Body of pancreas (tissue), 4 donors: ENCODE data around the gene TMEM89. TPM values are rescaled to one million over a fixed set of nuclear protein-coding genes. Genes with fewer than 3 reads are reported as not detected.

Experiments
- ATAC-seq: fragments of 150-250 bp; one replicate; pipeline ENCODE4 v1.9.1; 2016
- DNase-seq, 4 donors: peaks; one replicate each; pipeline ENCODE4 v3.0.0-alpha.2; 2019
- H3K27ac ChIP-seq, 4 donors: fragments of 200-600 bp; sonication (generic); 1 replicate in 3 of 4; 2 replicates in 1 of 4; pipeline versions ENCODE4 v1.5.1 to v1.6.1; 2016 to 2019; ENCODE audit warnings: mild to moderate bottlenecking in 1 of 4, mixed read lengths in 1 of 4, moderate library complexity in 1 of 4
- H3K27me3 ChIP-seq, 2 donors: fragments of 200-600 bp; sonication (generic); one replicate each; pipeline ENCODE4 v1.6.0; 2016; ENCODE audit warnings: mild to moderate bottlenecking in 1 of 2
- H3K36me3 ChIP-seq, 2 donors: fragments of 200-600 bp; sonication (generic); replicated peaks in 1 of 2; 2 replicates each; pipeline ENCODE4 v1.5.1; 2016; ENCODE audit warnings: low read depth in 2 of 2; ENCODE audit not compliant: insufficient read depth in 1 of 2
- H3K4me1 ChIP-seq: fragments of 200-600 bp; sonication (generic); one replicate; pipeline ENCODE4 v1.6.0; 2016
- H3K4me3 ChIP-seq, 2 donors: fragments of 200-600 bp; sonication (generic); 1 replicate in 1 of 2; 2 replicates in 1 of 2; pipeline ENCODE4 v1.5.1; 2016 to 2019
- H3K9me3 ChIP-seq, 3 donors: fragments of 200-600 bp; sonication (generic); 1 replicate in 2 of 3; 2 replicates in 1 of 3; pipeline ENCODE4 v1.5.1; 2016
- POLR2A ChIP-seq, 3 donors: fragments of 450-650 bp; IDR thresholded peaks; one replicate each; pipeline ENCODE4 v1.6.1; 2016; ENCODE audit warnings: antibody characterized with exemption in 3 of 3, mild to moderate bottlenecking in 2 of 3
- WGBS, 2 donors: methylation state at CpG; one replicate each; pipeline ENCODE4 v1.1.5; 2017; 5-methylcytosine and 5-hydroxymethylcytosine counted together
- intact Hi-C: fragments of 100-400 bp; cut with DNase I; formaldehyde crosslinking; loops from one replicate; pipeline ENCODE4 v1.15.1; 2023
- total RNA-seq, 2 donors: library from RNA; depleted of rRNA; stranded (reverse); fragments of >200 nt; gene quantifications; one replicate each; pipeline ENCODE4 v1.1.0, GENCODE V29; 2016
- TF ChIP-seq, protein P1 (sequence below), 7 experiments: fragments of 450-650 bp in 4 of 7; fragments of 200-600 bp in 3 of 7; sonication (generic) in 3 of 7; IDR thresholded peaks; one replicate each; pipeline ENCODE4 v1.5.1; 2016 to 2019; ENCODE audit warnings: antibody characterized with exemption in 7 of 7

The TMEM89 gene
- total RNA-seq = not detected

- Histone ChIP-seq H3K27ac (no peak within 1 kb of the TSS), H3K4me1 (peaks cover 21% of the 10 kb centered on the region), H3K9me3 (peaks cover 0 to 7% (median 0%) of the 10 kb centered on the region in 3 donors), H3K27me3 (no peaks in the 10 kb centered on the region), H3K36me3 (peaks cover 0 to 2% of the 10 kb centered on the region in 2 donors), H3K4me3 (no peak within 1 kb of the TSS)
- WGBS, 2 donors = 87 to 100% methylated on average over 2 to 18 of the region's 19 CpGs
- intact Hi-C loops = no loop called here
- DNase-seq (no peak), ATAC-seq (no peak)
- TF ChIP-seq, protein P1, sequence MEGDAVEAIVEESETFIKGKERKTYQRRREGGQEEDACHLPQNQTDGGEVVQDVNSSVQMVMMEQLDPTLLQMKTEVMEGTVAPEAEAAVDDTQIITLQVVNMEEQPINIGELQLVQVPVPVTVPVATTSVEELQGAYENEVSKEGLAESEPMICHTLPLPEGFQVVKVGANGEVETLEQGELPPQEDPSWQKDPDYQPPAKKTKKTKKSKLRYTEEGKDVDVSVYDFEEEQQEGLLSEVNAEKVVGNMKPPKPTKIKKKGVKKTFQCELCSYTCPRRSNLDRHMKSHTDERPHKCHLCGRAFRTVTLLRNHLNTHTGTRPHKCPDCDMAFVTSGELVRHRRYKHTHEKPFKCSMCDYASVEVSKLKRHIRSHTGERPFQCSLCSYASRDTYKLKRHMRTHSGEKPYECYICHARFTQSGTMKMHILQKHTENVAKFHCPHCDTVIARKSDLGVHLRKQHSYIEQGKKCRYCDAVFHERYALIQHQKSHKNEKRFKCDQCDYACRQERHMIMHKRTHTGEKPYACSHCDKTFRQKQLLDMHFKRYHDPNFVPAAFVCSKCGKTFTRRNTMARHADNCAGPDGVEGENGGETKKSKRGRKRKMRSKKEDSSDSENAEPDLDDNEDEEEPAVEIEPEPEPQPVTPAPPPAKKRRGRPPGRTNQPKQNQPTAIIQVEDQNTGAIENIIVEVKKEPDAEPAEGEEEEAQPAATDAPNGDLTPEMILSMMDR (IDR thresholded peaks at IDR 0.05) = no peak
- TF ChIP-seq POLR2A (IDR thresholded peaks at IDR 0.05) = no peak
These were observed at the start of gene TMEM89 for GRCh38 chr3:48621461-48621869. TMEM89 (minus strand) TSS chr3:48621769; CDS start chr3:48621756, 13 bp downstream.

- Histone ChIP-seq H3K4me3 (no peak overlapping the region), H3K4me1 (peaks cover 29% of the 10 kb centered on the region), H3K36me3 (no peaks in the 10 kb centered on the region), H3K27me3 (peaks cover 0 to 14% of the 10 kb centered on the region in 2 donors), H3K27ac (no peak overlapping the region), H3K9me3 (no peaks in the 10 kb centered on the region)
- 85 to 93% methylated on average over 4 of the region's 4 CpGs for WGBS, 2 donors
- DNase-seq (no peak), ATAC-seq (no peak)
- intact Hi-C loops = no loop called here
- TF ChIP-seq, protein P1 (IDR thresholded peaks at IDR 0.05) = no peak
- TF ChIP-seq POLR2A (IDR thresholded peaks at IDR 0.05) = no peak
These were observed 43.4 kb upstream of the TMEM89 start for GRCh38 chr3:48664929-48665328.

DNA sequence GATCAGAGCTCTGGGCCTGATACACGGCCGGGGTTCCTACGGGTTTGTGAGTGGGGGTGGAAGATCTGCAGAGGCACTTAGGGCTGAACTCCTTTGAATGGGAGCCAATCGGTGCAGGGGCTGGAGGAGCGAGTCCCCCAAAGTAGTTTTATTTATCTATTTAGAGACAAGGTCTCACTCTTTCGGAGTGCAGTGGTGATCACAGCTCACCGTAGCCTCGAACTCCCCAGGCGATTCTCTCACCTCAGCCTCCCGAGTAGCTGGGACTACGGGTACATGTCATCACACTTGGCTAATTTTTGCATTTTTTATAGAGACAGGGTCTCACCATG, 42.7 kb upstream of the TMEM89 start:
- Histone ChIP-seq H3K27me3 (peaks cover 0 to 14% of the 10 kb centered on the region in 2 donors), H3K4me3 (no peak overlapping the region)

DNA sequence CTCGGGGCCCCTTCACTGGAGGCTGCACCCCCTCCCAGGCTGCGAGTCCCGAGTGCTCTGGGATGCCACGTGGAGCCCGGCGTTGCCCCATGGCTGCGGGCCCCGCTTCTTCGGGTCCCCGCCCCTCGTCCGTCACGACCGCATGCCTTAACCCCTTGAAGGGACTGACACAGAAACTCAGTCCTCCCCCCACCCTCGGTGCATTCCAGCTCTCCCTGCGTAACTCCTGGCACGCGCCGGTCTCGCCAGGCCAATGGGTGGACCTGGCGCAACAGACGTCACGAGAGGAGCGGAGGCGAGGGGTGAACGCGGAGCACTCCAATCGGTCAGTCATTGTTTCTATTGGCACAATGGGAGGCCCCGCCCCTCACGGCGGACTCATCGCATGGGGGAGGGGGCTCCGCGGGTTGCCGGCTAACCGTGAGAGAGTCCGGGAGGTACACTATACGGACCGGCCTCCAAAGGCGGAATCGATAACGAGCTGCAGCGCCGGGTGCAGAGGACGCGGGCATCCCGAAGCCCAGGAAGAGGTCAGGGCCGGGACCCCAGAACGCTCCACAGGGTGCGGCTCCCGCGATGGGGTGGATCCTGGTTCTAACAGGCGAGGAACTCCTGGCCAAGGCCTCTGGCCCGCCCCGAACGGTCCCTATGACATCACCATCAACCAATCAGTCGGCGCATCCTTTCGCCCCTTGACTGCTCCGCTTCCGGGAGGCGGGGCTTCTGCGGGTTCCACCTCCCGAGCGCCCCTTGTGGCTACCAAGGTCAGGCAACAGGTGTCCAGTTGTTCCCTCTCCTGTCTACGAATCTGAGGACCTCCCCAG, 42.1 kb upstream of the TMEM89 start:
- 2 to 3% methylated on average over 28 to 66 of the region's 66 CpGs for WGBS, 2 donors
- H3K27me3 ChIP-seq = peaks cover 0 to 14% of the 10 kb centered on the region in 2 donors
- peak overlapping the region in 2 of 4 donors; percentile 54 to 57 for H3K27ac ChIP-seq
- no peaks in the 10 kb centered on the region for H3K36me3 ChIP-seq
- intact Hi-C loops = no loop called here
- ATAC-seq = peak; percentile 81
- peak; percentile 81 to 90 (median 86) for DNase-seq
- TF ChIP-seq POLR2A (IDR thresholded peaks at IDR 0.05) = peak; percentile 10 to 47 (median 41)
- TF ChIP-seq, protein P1 (IDR thresholded peaks at IDR 0.05) = peak in 6 of 7 experiments; percentile 29 to 52 (median 40)
- no peak overlapping the region for H3K4me3 ChIP-seq
- peaks cover 29% of the 10 kb centered on the region for H3K4me1 ChIP-seq
- H3K9me3 ChIP-seq = no peaks in the 10 kb centered on the region

More for the DNA sequence above, 42.7 kb upstream of the TMEM89 start:
- TF ChIP-seq, protein P1 (IDR thresholded peaks at IDR 0.05) = peak in 1 of 7 experiments; percentile 4
- no peak for TF ChIP-seq POLR2A (IDR thresholded peaks at IDR 0.05)
- Histone ChIP-seq H3K9me3 (no peaks in the 10 kb centered on the region), H3K27ac (no peak overlapping the region), H3K36me3 (no peaks in the 10 kb centered on the region), H3K4me1 (peaks cover 29% of the 10 kb centered on the region)
- no peak for ATAC-seq
- DNase-seq = no peak
- intact Hi-C loops = no loop called here
- 50 to 56% methylated on average over 11 of the region's 11 CpGs for WGBS, 2 donors
